G401.6 (cell line): ENCODE results near the gene CACFD1.
A peak's percentile ranks its signal among the peaks of the same experiment; 100 is the strongest.

Experiments used
- FAIRE-seq: peaks from 2 replicates; lab custom pipeline; 2012; peaks lifted over from hg19 to GRCh38; lab: Jason Lieb, UNC

The CACFD1 gene

DNA sequence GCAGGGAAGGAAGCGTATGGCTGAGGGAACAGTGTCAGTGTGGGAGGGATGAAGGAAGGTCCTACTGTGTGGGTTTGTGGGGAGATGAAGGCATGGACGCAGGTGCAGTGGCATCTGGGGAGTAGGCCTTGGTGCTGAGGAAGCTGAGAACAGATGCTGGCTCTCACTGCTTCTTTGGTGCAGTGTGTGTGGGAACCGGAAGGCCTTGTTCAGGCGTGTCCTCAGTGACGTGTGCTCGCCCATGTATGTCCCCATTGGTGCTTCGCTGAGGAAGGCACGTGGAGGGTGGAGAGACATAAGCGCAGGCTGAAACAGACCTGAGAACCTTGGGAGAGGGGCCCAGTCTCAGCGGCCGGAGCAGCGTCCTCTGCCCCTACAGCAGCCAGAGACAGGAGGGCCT lies 18.9 kb upstream of the CACFD1 start:
- FAIRE-seq: no peak

DNA sequence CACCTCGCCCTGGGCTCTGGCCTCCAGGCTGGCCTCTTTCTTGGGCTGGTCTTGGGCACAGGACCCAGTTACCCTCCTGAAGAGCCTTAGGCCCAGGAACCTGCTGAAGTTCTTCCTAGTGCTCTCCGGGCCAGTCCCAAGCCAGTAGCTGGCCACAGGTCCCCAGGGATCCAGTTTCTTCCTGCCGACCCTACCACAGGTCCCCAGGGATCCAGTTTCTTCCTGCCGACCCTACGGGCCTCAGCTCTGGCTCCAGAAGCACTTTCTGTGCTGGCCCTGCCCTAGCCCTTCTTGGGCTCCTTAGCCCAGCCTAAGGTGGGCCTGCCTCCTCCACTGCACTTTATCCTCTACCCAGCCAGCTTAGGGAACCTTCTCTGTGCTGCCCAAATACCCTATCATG lies 18.2 kb upstream of the CACFD1 start:
- no peak for FAIRE-seq

DNA sequence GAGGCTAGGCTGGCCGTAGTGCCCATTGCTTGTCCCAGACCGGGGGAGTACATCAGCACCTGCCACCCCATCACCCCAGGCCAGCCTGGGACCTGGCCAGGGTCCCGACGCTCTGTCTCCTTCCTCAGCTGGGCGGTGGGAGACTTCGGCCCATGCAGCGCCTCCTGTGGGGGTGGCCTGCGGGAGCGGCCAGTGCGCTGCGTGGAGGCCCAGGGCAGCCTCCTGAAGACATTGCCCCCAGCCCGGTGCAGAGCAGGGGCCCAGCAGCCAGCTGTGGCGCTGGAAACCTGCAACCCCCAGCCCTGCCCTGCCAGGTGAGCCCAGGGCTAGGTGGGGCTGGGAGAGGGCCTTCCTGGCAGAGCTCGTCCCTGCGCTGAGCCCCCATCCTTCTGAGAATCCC lies 16.5 kb upstream of the CACFD1 start:
- FAIRE-seq: no peak

DNA sequence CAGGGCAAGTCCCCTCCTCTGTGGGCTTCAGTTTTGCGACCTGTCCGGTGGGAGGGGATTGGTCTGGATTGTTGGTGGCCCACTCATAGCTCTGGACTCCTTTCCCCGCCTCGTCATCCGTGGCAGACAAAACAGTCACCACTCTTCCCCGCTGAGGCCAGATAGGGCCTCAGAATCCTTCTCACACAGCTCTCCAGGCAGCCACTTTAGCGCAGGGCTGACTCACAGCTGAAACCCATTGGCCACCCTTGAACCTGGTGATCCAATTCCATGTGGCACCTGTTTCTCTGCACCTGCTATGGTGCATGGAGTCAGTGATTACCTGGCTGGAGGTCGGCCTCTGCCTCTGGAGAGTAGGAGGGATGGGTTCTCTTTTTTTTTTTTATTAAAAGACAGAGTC lies 15.8 kb upstream of the CACFD1 start:
- FAIRE-seq: no peak

DNA sequence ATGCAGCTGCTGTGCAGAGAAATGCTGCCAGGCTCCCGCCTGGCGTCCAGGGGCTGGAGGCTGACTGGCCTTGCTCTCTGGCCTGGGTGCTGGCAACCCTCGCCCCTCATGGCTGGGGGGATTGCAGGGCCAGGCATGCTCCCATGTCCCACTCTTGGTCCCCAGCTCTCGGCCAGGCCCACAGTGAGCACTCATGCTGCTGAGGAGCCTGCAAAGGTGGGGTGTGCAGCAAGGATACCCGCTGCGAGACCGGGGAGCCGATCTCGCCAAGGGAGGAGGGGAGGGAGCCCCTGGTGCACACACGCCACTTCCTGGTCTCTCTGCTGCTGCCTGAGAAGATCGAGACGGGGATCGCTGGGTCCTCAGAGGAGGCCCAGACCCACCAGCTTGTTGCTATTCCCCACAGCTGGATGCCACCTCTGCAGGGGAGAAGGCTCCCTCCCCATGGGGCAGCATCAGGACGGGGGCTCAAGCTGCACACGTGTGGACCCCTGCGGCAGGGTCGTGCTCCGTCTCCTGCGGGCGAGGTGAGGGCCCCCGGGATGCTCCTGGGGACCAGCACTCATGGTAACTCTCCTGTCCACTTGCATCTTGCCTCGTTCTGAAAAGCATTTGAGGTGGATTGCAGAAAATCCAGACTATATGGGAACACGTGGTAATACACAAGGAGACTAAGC lies 14.3 kb upstream of the CACFD1 start:
- no peak for FAIRE-seq

DNA sequence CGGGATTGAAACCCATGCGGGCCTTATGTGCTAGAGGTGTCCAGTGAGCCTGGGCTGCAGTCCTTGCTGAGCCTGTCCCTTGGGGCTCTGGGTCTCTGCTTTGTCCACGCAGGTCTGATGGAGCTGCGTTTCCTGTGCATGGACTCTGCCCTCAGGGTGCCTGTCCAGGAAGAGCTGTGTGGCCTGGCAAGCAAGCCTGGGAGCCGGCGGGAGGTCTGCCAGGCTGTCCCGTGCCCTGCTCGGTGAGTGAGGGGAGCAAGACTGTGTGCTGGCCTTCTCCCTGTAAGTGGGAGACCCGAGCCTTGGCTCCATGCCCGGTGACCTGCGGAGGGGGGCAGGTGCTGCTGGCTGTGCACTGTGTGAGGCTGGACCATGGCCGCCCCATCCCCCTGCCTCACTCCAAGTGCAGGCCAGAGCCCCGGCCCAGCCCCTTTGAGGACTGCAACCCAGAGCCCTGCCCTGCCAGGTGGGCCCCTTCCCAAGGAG lies 11.2 kb upstream of the CACFD1 start:
- no peak for FAIRE-seq

DNA sequence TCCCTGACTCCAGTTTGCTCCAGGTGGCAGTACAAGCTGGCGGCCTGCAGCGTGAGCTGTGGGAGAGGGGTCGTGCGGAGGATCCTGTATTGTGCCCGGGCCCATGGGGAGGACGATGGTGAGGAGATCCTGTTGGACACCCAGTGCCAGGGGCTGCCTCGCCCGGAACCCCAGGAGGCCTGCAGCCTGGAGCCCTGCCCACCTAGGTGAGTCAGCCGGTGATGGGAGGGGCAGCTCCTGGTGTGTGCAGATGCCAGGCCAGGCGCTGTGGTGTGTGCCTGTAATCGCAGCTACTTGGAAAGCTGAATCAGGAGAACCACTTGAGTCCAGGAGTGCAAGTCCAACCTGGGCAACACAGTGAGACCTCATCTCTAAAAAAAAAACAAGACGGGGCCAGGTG lies 10.0 kb upstream of the CACFD1 start:
- no peak for FAIRE-seq

DNA sequence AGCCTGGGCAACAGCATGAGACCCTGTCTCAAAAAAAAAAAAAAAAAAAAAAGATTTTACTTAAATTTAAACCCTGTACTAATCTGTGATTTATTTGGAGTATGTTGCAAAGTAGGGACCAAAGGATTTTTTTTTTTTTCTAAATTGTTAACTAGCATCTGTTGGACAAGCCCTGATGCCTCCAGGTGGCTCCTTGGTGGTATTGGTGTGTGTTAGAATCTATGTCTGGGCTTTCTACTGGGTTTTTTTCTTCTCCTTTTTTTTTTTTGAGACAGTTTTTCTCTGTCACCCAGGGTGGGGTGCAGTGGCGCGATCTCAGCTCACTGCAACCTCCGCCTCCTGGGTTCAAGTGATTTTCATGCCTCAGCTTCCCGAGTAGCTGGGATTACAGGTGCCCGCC lies 7.9 kb upstream of the CACFD1 start:
- FAIRE-seq: peak; percentile 3

DNA sequence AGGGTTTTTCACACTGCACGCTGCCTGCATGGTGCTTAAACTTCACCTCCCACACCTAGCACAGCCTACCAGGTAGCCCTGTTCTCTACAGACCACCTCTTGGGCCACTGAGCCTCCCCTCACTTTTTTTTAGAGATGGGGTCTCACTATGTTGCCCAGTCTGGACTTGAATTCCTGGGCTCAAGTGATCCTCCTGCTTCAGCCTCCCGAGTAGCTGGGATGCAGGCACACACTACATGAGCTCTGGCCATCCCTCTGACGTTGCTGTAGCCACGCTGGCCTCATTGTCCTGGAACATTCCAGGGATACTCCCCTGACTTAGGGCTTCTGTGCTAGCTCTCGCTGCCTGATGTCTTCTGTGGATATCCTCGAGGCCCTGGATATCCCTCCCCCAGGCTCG lies 7.2 kb upstream of the CACFD1 start:
- FAIRE-seq: no peak

DNA sequence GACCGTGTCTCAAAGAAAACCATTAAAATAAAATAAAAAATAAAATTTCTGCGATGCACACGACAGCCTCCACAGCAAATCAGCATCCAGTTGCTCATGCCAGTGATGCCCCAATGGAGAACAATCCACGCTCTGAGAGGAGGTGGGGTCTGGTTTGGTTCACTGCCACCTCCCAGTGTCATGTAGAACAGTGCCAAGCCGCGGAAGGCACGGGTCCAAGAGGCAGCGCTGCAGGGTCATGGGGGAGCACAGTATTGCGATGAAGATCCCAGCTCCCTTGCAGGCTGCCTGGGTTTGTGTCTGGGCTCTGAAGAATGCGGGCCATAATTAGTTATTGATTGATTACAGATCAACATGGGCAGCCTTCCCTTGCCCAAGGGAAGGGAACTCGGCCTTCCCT lies 6.1 kb upstream of the CACFD1 start:
- no peak for FAIRE-seq

DNA sequence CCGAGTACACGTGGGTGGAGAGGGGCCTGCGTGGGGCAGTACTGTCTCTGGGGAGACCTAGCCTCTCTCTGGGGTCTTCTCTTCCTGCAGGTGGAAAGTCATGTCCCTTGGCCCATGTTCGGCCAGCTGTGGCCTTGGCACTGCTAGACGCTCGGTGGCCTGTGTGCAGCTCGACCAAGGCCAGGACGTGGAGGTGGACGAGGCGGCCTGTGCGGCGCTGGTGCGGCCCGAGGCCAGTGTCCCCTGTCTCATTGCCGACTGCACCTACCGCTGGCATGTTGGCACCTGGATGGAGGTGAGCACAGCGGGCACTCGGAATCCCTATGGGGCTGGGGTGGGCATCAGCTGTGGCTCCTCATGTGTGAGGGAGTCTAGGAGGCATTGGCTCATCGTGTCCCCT lies 5.5 kb upstream of the CACFD1 start:
- FAIRE-seq: no peak

DNA sequence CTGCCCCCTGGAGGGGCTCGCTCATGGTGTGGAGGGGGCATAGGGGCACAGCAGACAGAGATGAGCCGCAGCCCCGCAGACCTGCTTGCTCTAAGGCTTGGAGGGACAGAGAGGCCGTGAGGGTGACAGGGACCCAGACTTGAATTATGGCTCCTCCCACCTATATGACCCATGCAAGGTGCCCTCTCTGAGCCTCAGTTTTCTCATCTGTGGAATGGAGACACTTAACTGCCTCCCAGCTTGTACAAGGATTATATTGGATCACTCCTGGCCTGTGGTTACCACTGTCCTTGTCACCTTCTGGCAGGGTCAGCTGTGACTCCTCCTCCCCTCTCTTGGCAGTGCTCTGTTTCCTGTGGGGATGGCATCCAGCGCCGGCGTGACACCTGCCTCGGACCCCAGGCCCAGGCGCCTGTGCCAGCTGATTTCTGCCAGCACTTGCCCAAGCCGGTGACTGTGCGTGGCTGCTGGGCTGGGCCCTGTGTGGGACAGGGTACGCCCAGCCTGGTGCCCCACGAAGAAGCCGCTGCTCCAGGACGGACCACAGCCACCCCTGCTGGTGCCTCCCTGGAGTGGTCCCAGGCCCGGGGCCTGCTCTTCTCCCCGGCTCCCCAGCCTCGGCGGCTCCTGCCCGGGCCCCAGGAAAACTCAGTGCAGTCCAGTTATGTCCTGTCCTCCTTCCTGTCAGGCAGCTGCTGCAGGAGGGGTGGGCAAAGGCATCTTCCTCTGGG lies 4.7 kb upstream of the CACFD1 start:
- no peak for FAIRE-seq

DNA sequence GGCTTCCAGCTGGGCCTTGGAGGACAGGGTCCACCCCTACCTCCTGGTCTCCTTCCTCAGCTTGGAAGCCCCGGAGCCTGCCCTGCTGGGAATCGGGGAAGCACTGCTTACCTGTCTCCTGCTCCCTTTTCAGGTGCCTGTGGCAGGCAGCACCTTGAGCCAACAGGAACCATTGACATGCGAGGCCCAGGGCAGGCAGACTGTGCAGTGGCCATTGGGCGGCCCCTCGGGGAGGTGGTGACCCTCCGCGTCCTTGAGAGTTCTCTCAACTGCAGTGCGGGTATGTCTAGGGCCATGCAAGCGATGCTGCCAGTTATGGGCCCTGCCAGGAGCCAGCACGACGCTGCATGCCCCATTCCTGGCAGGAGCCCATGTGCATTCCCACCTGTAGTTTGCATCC lies 3.8 kb upstream of the CACFD1 start:
- FAIRE-seq: no peak

DNA sequence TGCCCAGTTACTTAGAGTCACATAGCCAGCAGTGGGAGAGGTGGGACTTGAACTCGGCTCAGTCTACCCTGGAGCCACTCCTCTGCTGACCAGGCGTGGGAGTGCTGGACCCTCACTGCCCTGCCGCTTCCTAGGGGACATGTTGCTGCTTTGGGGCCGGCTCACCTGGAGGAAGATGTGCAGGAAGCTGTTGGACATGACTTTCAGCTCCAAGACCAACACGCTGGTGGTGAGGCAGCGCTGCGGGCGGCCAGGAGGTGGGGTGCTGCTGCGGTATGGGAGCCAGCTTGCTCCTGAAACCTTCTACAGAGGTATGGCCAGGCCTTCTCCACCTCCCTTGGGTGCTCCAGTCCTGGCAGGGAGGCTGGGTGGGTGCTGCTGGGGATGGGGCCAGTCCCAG lies 3.4 kb upstream of the CACFD1 start:
- FAIRE-seq: no peak

DNA sequence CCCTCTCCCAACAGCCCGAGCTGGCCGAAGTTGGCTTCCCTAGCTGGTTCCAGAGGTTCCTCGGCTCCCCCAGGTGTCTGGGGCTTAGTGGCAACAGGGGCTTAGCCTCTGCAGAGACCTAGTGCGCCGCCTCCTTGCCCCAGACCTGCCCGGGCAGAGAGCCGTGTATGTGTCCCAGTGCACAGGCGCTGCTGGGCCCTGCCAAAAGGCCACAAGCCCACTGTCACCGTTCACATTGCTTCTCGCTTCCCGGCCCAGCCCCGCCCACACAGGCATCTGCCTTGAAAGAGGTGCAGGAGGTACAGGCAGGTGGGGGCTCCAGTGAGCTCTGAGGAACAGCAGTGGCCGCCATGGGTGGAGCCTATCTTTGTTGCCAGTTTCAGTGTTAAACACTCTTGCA lies 2.5 kb upstream of the CACFD1 start:
- no peak for FAIRE-seq

DNA sequence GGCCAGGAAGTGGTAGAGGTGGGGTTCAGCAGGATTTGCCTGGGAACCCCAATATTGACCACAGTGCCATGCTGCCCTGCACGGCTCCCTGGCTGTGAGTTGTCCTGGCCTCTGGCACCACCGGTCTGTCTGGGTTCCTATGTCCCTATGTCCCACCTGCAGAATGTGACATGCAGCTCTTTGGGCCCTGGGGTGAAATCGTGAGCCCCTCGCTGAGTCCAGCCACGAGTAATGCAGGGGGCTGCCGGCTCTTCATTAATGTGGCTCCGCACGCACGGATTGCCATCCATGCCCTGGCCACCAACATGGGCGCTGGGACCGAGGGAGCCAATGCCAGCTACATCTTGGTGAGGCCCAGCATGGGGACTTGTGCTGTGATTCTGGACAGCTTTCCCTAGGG lies 2.0 kb upstream of the CACFD1 start:
- no peak for FAIRE-seq

DNA sequence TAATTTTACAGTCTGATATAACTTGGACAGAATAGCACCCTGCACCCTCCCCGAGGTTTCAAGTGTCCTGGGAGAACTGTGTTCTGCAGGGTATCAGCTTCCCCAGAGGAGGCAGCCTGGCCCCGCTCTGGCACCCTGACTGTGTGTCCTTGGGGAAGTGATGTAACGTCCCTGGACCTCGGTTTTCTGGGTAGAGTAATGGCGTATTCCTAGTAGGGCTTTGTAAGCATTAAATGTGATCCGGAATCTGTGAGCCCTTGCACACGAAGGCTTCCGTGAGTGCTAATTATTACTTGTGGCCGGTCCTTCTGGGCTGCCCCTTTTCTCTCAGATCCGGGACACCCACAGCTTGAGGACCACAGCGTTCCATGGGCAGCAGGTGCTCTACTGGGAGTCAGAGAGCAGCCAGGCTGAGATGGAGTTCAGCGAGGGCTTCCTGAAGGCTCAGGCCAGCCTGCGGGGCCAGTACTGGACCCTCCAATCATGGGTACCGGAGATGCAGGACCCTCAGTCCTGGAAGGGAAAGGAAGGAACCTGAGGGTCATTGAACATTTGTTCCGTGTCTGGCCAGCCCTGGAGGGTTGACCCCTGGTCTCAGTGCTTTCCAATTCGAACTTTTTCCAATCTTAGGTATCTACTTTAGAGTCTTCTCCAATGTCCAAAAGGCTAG lies 1.0 kb upstream of the CACFD1 start:
- no peak for FAIRE-seq

DNA sequence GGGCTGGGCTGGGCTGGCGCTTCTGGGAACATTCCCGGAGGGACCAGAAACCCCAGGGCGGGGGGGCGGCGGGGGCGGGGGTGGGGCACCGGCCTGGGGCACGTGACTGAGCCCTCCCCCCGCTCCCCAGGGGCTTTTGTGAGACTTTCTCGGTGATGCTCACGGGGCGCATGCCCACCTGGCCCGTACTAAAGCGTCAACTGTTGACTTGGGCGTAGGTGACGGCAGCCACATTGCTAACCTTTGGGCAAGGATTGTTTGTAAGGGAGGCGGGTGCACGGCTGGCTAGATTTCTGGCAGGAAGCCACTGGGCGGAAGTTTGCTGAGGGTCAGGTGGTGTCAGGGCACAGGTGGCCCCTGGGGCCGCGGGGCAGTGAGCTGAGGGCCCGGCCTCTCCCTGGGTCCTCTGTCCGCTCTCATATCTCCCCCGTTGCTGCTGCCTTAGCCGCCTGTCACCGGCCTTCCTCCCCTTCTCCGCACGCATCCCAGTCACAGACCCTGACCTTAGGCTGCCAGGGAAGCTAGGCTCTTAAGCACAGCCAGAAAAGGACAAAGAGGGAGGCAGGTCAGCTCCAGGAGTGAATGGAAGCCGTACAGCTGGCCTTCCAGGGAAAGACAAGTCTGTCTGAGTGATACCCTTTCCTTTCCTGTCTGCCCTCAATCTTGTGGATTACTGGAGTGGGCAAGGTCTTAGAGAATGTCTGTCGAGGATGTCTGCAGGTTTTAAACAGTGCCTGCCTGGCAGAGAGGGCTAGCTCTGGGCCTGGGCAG lies 812 bp downstream of the CACFD1 start:
- no peak for FAIRE-seq

DNA sequence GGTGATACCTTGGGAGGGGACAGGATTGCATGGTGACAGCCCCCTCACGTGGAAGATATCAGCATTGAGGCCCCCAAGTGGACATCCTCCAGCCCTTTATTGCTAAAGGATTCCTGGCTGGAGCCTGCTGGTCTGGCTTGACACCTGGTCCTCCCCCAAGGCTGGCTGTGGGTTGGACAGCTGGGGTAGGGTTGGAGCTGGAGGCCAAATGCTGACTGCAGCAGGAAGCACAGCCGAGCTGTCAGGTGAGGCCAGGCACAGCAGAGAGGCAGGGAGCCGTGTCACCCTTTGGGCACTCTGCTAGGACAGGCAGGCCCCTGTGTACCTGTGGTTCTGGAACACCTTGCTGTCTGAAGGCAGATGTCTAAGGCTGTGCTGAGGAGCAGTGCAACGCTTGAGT lies 2.2 kb downstream of the CACFD1 start:
- no peak for FAIRE-seq

DNA sequence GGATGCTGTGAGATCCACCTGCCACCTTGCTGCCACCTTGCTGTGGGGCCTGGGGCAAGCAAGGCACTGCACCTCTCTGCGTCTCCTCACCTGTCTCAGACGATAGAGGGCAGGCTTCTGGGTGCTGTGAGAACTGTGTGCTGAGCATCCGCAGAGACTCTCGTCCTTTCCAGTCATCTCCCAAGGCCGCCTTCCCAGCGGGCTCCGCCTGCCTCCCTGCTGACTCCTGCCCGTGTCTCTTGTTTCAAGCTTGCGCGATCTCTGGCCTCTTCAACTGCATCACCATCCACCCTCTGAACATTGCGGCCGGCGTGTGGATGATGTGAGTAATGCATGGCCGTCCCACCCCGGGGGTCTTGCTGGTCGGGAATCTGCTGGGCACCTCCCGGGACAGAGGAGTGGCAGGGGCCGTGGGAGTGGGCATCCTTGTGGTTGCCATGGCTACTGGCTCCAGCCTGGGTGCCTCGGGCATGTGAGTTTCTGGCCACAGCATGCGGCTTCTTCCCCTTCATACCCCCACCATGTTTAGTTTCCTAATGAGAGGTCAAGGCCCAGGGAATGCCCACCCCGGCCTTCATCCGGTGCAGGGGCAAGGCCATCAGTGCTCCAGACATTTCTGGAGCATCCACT lies 3.6 kb downstream of the CACFD1 start:
- no peak for FAIRE-seq

DNA sequence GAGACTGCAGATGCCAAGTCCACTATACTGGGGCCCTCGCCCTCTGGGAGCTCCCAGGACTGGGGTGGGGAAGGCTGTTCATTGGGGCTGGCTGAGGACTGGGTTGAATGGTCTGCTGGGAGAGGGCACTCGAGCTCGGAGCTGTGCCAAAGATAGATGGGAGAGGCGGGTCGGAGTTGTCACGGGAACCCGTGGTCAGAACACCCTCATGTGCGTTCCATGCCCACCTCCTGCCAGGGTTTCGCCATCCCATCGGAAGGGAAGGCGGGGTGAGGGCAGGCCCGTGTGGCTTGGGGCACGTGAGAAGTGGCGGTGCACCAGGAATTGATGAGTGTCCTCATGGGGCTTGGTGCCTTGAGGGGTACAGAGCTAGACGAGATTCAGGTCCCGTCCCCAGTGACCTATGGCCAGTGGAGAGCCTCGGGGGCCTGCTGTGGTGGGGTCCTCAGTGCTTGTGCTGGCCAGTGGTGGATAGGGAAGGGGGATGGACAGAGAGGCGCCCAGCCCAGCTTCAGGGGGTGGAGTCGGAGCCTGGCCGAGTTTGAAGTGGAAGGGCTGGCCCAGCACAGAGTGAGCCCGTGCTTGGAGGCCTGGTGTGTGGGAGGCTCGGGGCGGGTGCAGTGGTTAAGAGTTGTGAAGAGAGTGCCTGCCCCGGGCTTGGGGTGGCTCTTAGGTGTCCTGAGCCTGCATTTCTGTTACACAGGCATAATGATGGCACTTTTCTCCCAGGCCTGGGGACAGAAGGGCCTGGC lies 4.3 kb downstream of the CACFD1 start:
- no peak for FAIRE-seq

DNA sequence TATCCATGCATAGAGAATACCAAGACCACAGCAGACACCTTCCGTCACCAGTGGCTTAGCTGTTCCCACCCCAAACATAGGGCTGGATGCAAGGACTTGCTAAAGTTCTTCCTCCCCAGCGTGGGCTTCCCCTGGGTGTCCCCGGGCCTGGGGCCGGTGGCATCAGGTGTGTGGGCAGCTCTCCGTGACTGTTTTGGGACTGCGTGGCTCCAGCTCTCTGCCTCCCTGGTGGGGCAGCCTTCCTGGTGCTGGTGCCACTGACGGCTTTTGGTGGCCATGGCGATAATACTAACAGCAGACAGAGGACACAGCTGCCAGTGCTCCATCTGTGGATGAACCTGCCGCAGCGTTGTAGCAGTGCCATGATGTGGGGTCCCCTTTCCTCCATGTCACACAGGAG lies 4.9 kb downstream of the CACFD1 start:
- no peak for FAIRE-seq
